Measurements from ENCODE around the gene OTUD6A. TPM values are rescaled to one million over a fixed set of nuclear protein-coding genes. Genes with fewer than 3 reads are reported as not detected.

The OTUD6A gene
- total RNA-seq, 1 experiment from 2014 or later, result not detected

- no peaks in the 10 kb centered on the region for H3K9me3 ChIP-seq (ENCODE audit: control insufficient read depth in 1 of 2, insufficient read depth in 1 of 2, low read depth in 1 of 2, low read length in 2 of 2)
- DNase-seq (ENCODE audit: low read depth, low spot score) (no peak), ATAC-seq (no peak)
- intact Hi-C loops (cut with micrococcal nuclease), result no loop called here
- H4K20me1 ChIP-seq (ENCODE audit: insufficient read depth), result no peaks in the 10 kb centered on the region
- no TSS peak for BruUV-seq (replicated peaks)
- H3K9me2 ChIP-seq (ENCODE audit: insufficient read depth), result no peaks in the 10 kb centered on the region
- no peaks in the 10 kb centered on the region for H3K79me2 ChIP-seq (ENCODE audit: insufficient read depth, low read length)
- TF ChIP-seq ZNF274 (IDR thresholded peaks at IDR 0.05; ENCODE audit: low read depth, low read length), result no peak
- TF ChIP-seq MAX (IDR thresholded peaks at IDR 0.05), result no peak
- H3K4me2 ChIP-seq (ENCODE audit: low read length), result no peak overlapping the region
- RAD21 ChIA-PET (ENCODE audit: low non-redundant PET in 1 of 2, low total read pairs in 2 of 2, uncharacterized antibody in 2 of 2, unreplicated experiment in 2 of 2), result no interaction called here
- POLR2A ChIA-PET, result no interaction called here
- H3K36me3 ChIP-seq (ENCODE audit: control insufficient read depth in 1 of 2, insufficient read depth in 2 of 2, low read length in 2 of 2), result no peaks in the 10 kb centered on the region
- H2AFZ ChIP-seq (ENCODE audit: low read depth, low read length, poor library complexity, severe bottlenecking), result no peak overlapping the region
- no peak overlapping the region for H3K4me3 ChIP-seq (replicated peaks in 1 of 2; ENCODE audit: low read depth in 1 of 2, low read length in 2 of 2)
- H3K27ac ChIP-seq (ENCODE audit: low read depth, low read length), result no peak overlapping the region
- CTCF ChIA-PET, result interaction anchor here (1.5 to 2.2 kb wide), 2 partner anchors 12 to 56 kb away, joined by 4 to 7 read pairs; no protein-coding TSS in a partner anchor
- H3K27me3 ChIP-seq (ENCODE audit: insufficient read depth, low read length), result no peaks in the 10 kb centered on the region
- H3K4me1 ChIP-seq (ENCODE audit: control insufficient read depth in 1 of 2, insufficient read depth in 2 of 2, low read length in 2 of 2), result peaks cover 0 to 6% of the 10 kb centered on the region in 2 experiments; a peak in 1 of 4 replicates
- no peak overlapping the region for H3K9ac ChIP-seq (ENCODE audit: low read length)
Measured at GRCh38 chrX:70041993-70042392, 20.3 kb upstream of the OTUD6A start.

GRCh38 chrX:70042399-70043371 lies 19.6 kb upstream of the OTUD6A start:
- ATAC-seq (peak; percentile 72), DNase-seq (ENCODE audit: low read depth, low spot score) (peak; percentile 12)
- no peak overlapping the region for H3K4me3 ChIP-seq (replicated peaks in 1 of 2; ENCODE audit: low read depth in 1 of 2, low read length in 2 of 2)
- H4K20me1 ChIP-seq (ENCODE audit: insufficient read depth), result no peaks in the 10 kb centered on the region
- H3K4me1 ChIP-seq (ENCODE audit: control insufficient read depth in 1 of 2, insufficient read depth in 2 of 2, low read length in 2 of 2), result peaks cover 0 to 6% of the 10 kb centered on the region in 2 experiments; a peak in 1 of 4 replicates
- no peaks in the 10 kb centered on the region for H3K27me3 ChIP-seq (ENCODE audit: insufficient read depth, low read length)
- no peaks in the 10 kb centered on the region for H3K79me2 ChIP-seq (ENCODE audit: insufficient read depth, low read length)
- TF ChIP-seq CTCF (IDR thresholded peaks at IDR 0.05 in 2 of 3, conservative IDR thresholded peaks at IDR 0.05 in 1 of 3; ENCODE audit: borderline replicate concordance in 1 of 3, insufficient read depth in 1 of 3, low read depth in 2 of 3, low read length in 2 of 3), result 0 out of 6 replicates have a peak, but pooled peaks of 1 of the 3 experiments have one; percentile 4
- TF ChIP-seq FOSL1 (IDR thresholded peaks at IDR 0.05; ENCODE audit: low read depth), result no peak
- no peak for TF ChIP-seq POLR2A (IDR thresholded peaks at IDR 0.05; ENCODE audit: borderline replicate concordance, extremely low read depth, insufficient read depth, insufficient read length)
- TF ChIP-seq ZNF274 (IDR thresholded peaks at IDR 0.05; ENCODE audit: low read depth, low read length), result no peak
- TF ChIP-seq ZFX (IDR thresholded peaks at IDR 0.05), result no peak
- no peak for TF ChIP-seq POLR2AphosphoS5 (IDR thresholded peaks at IDR 0.05; ENCODE audit: low read depth, low read length)
- no peak overlapping the region for H3K4me2 ChIP-seq (ENCODE audit: low read length)
- H3K9ac ChIP-seq (ENCODE audit: low read length), result no peak overlapping the region
- BruUV-seq (replicated peaks), result no TSS peak
- no peak overlapping the region for H3K27ac ChIP-seq (ENCODE audit: low read depth, low read length)
- intact Hi-C loops (cut with micrococcal nuclease), result no loop called here
- RAD21 ChIA-PET (ENCODE audit: low non-redundant PET in 1 of 2, low total read pairs in 2 of 2, uncharacterized antibody in 2 of 2, unreplicated experiment in 2 of 2), result no interaction called here
- POLR2A ChIA-PET, result no interaction called here
- H3K36me3 ChIP-seq (ENCODE audit: control insufficient read depth in 1 of 2, insufficient read depth in 2 of 2, low read length in 2 of 2), result no peaks in the 10 kb centered on the region
- no peaks in the 10 kb centered on the region for H3K9me2 ChIP-seq (ENCODE audit: insufficient read depth)
- H3K9me3 ChIP-seq (ENCODE audit: control insufficient read depth in 1 of 2, insufficient read depth in 1 of 2, low read depth in 1 of 2, low read length in 2 of 2), result no peaks in the 10 kb centered on the region
- no peak overlapping the region for H2AFZ ChIP-seq (ENCODE audit: low read depth, low read length, poor library complexity, severe bottlenecking)
- CTCF ChIA-PET, result interaction anchor here (1.5 to 2.2 kb wide), 2 partner anchors 13 to 55 kb away, joined by 4 to 7 read pairs; no protein-coding TSS in a partner anchor

Data from HCT116 (cell line).